ENCODE data around the gene RAD9B. TPM values are rescaled to one million over a fixed set of nuclear protein-coding genes. Genes with fewer than 3 reads are reported as not detected.

Gene RAD9B
- total and polyA plus RNA-seq, 9 of the 15 experiments (the other 6 are each of a cell fraction or from before 2014, with no cell fraction given) = 0.05 to 0.83 (median 0.32) TPM

DNA sequence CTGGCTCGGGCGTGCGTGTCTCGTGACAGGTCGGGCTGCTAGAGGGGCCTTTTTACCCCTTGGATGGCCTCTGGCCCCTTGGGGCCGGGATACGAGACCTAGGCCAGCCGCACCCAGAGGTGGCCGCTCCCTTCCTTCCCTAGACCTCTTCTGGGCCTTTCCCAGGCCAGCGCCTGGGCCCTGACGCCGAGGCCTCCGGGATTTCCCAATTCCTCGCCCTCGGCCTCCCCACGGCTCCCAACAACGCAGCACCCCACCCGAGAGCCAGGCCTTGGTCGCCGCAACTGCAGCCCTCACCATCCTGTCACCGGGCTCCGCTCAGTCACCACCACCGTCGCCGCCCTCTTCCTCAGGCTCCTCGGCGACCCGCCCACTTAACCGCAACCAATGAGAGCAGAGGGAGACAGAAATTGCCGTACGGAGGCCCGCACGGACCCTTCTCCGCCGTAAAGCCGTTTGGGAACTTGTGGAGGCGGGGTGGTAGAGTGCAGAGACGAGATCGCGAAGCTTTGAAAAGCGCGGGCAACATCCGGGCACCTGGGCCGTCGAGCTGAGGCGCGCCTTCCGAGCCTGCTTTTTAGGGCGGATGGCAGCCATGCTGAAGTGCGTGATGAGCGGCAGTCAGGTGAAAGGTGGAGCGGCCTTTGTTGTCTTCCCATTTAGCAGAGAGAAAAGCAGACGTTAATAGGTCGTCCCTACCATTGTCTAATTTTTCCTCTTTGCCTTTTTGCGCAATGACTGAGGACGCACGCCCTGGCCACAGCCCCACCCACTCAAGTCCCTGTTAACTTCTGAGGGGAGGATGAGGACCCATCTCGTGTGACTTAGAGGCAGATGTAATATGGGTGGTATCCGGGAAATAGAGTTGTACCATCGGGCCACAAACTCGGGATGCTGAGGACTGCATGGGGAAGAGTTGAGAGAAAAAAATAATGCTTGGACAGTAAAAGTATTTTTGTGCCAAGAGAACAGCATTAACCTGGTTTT, at the start of gene RAD9B, which contains the start of gene VPS29 (continued):
- TF ChIP-seq MCM5 (IDR thresholded peaks at IDR 0.05; ENCODE audit: low read depth) (no peak), NFE2 (IDR thresholded peaks at IDR 0.05; ENCODE audit: low read depth) (peak; percentile 38), GMEB1 (CRISPR knock-in tag; IDR thresholded peaks at IDR 0.05) (no peak; the same call in none of the 2 replicates), NKRF (IDR thresholded peaks at IDR 0.05; ENCODE audit: borderline replicate concordance) (0 out of 2 replicates have a peak, but pooled peaks have one; percentile 26), NFIC (IDR thresholded peaks at IDR 0.05) (no peak; the same call in 1 of the 2 replicates), ELF2 (CRISPR knock-in tag; IDR thresholded peaks at IDR 0.05) (0 out of 2 replicates have a peak, but pooled peaks have one; percentile 58), POLR2H (tag; IDR thresholded peaks at IDR 0.05; ENCODE audit: low read depth) (peak; percentile 94), TCF7L2 (IDR thresholded peaks at IDR 0.05; ENCODE audit: low read depth, low read length) (no peak), ZNF143 (CRISPR knock-in tag; IDR thresholded peaks at IDR 0.05) (peak; percentile 63; the same call in 1 of the 2 replicates), ZNF584 (CRISPR knock-in tag; IDR thresholded peaks at IDR 0.05; ENCODE audit: low read depth) (peak; percentile 97)
- TF ChIP-seq, protein P1, sequence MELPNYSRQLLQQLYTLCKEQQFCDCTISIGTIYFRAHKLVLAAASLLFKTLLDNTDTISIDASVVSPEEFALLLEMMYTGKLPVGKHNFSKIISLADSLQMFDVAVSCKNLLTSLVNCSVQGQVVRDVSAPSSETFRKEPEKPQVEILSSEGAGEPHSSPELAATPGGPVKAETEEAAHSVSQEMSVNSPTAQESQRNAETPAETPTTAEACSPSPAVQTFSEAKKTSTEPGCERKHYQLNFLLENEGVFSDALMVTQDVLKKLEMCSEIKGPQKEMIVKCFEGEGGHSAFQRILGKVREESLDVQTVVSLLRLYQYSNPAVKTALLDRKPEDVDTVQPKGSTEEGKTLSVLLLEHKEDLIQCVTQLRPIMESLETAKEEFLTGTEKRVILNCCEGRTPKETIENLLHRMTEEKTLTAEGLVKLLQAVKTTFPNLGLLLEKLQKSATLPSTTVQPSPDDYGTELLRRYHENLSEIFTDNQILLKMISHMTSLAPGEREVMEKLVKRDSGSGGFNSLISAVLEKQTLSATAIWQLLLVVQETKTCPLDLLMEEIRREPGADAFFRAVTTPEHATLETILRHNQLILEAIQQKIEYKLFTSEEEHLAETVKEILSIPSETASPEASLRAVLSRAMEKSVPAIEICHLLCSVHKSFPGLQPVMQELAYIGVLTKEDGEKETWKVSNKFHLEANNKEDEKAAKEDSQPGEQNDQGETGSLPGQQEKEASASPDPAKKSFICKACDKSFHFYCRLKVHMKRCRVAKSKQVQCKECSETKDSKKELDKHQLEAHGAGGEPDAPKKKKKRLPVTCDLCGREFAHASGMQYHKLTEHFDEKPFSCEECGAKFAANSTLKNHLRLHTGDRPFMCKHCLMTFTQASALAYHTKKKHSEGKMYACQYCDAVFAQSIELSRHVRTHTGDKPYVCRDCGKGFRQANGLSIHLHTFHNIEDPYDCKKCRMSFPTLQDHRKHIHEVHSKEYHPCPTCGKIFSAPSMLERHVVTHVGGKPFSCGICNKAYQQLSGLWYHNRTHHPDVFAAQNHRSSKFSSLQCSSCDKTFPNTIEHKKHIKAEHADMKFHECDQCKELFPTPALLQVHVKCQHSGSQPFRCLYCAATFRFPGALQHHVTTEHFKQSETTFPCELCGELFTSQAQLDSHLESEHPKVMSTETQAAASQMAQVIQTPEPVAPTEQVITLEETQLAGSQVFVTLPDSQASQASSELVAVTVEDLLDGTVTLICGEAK (IDR thresholded peaks at IDR 0.05) = no peak
- TF ChIP-seq, protein P1 (CRISPR knock-in tag; IDR thresholded peaks at IDR 0.05) = peak; percentile 79
- TF ChIP-seq, protein P2, sequence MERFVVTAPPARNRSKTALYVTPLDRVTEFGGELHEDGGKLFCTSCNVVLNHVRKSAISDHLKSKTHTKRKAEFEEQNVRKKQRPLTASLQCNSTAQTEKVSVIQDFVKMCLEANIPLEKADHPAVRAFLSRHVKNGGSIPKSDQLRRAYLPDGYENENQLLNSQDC (CRISPR knock-in tag; IDR thresholded peaks at IDR 0.05) = no peak

Measured in K562 (cell line).